Osteocyte (in vitro differentiated cells): ENCODE measurements around the gene TMEM95. TPM values are rescaled to one million over a fixed set of nuclear protein-coding genes. Genes with fewer than 3 reads are reported as not detected.
A peak's percentile ranks its signal among the peaks of the same experiment; 100 is the strongest.

Experiments
- DNase-seq: peaks from one replicate; pipeline ENCODE4 v3.0.0; 2021; ENCODE audit warnings: mixed read lengths; ENCODE audit not compliant: unreplicated experiment; ENCODE audit errors: extremely low spot score
- H3K27ac Mint-ChIP-seq: one replicate; pipeline ENCODE4 v1.8.0; 2021; ENCODE audit warnings: mild to moderate bottlenecking, mixed read lengths; ENCODE audit not compliant: unreplicated experiment
- H3K27me3 Mint-ChIP-seq: one replicate; pipeline ENCODE4 v1.8.0; 2021; ENCODE audit warnings: mixed read lengths; ENCODE audit not compliant: unreplicated experiment
- H3K36me3 Mint-ChIP-seq: one replicate; pipeline ENCODE4 v1.8.0; 2021; ENCODE audit warnings: mixed read lengths; ENCODE audit not compliant: unreplicated experiment
- H3K4me1 Mint-ChIP-seq: one replicate; pipeline ENCODE4 v1.8.0; 2021; ENCODE audit warnings: mixed read lengths; ENCODE audit not compliant: unreplicated experiment
- H3K4me3 Mint-ChIP-seq: one replicate; pipeline ENCODE4 v1.8.0; 2021; ENCODE audit warnings: mild to moderate bottlenecking, moderate library complexity, mixed read lengths; ENCODE audit not compliant: unreplicated experiment
- H3K9me3 Mint-ChIP-seq: one replicate; pipeline ENCODE4 v1.8.0; 2021; ENCODE audit warnings: mixed read lengths; ENCODE audit not compliant: unreplicated experiment
- CTCF ChIP-seq: fragments of 200-600 bp; sonication (generic); IDR thresholded peaks from 2 replicates; pipeline ENCODE4 v1.5.0; 2021; ENCODE audit warnings: antibody characterized with exemption, mild to moderate bottlenecking, moderate library complexity
- total RNA-seq: library from RNA; stranded (reverse); gene quantifications from 2 replicates; pipeline ENCODE4 v1.2.1, GENCODE V29; 2021

TMEM95 gene
- total RNA-seq, 1 donor from 2014 or later: not detected

GRCh38 chr17:7309628-7310027 lies 45.3 kb upstream of the TMEM95 start:
- H3K9me3 Mint-ChIP-seq: no peaks in the 10 kb centered on the region
- H3K27me3 Mint-ChIP-seq: no peaks in the 10 kb centered on the region
- peaks cover 41% of the 10 kb centered on the region for H3K4me1 Mint-ChIP-seq
- DNase-seq: no peak
- H3K27ac Mint-ChIP-seq: peak overlapping the region; percentile 68
- H3K4me3 Mint-ChIP-seq: peak overlapping the region; percentile 85
- no peak for TF ChIP-seq CTCF
- H3K36me3 Mint-ChIP-seq: peaks cover 38% of the 10 kb centered on the region

GRCh38 chr17:7311110-7311705 lies 43.7 kb upstream of the TMEM95 start:
- no peak for TF ChIP-seq CTCF
- Mint-ChIP-seq H3K36me3 (peaks cover 38% of the 10 kb centered on the region), H3K9me3 (no peaks in the 10 kb centered on the region), H3K27ac (no peak overlapping the region), H3K4me3 (no peak overlapping the region), H3K27me3 (no peaks in the 10 kb centered on the region), H3K4me1 (peaks cover 44% of the 10 kb centered on the region)
- no peak for DNase-seq

DNA sequence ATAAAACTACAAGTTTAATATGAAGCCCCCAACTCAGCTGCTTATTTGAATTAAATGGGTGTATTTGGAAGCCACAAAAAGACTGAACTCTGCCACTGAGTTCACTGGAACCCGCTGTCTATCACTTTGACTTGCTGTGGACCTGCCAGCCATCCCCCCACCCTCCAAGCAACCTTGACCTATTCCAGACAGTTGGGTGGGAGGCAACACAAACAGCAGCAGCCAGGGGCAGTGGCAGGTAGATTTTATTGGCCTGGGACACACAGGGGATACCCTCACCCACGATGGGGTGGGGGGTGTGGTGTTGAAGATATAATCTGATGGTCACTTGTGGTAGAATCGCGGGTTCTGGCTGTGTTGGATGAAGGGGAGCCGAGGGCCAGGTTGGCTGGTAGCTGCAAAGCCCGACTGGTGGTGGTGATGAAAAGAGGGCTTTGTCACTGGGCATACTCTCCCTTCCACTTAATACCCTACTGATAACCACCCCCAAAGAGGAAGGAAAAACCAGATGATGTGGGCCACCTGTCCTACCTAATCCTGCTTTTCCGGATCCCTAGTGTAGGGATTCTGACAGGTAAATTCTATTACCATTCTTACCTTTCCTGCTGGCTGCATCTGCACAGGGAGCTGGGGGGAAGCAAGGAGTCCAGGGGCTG lies 42.4 kb upstream of the TMEM95 start:
- DNase-seq: no peak
- Mint-ChIP-seq H3K27ac (peak overlapping the region; percentile 24), H3K27me3 (no peaks in the 10 kb centered on the region), H3K9me3 (no peaks in the 10 kb centered on the region), H3K4me3 (no peak overlapping the region), H3K36me3 (peaks cover 42% of the 10 kb centered on the region), H3K4me1 (peaks cover 43% of the 10 kb centered on the region)
- no peak for TF ChIP-seq CTCF

GRCh38 chr17:7313088-7313889 lies 41.7 kb upstream of the TMEM95 start:
- Mint-ChIP-seq H3K4me3 (peak overlapping the region; percentile 78), H3K9me3 (no peaks in the 10 kb centered on the region), H3K4me1 (peaks cover 43% of the 10 kb centered on the region), H3K36me3 (peaks cover 46% of the 10 kb centered on the region), H3K27ac (no peak overlapping the region), H3K27me3 (no peaks in the 10 kb centered on the region)
- no peak for DNase-seq
- TF ChIP-seq CTCF: no peak
